ENCODE data around the gene CD3G.

GRCh38 chr11:118328745-118329144, 15.4 kb upstream of the CD3G start:
- TF ChIP-seq POLR2AphosphoS5 (IDR thresholded peaks at IDR 0.05; ENCODE audit: low read depth, low read length), result no peak
- TF ChIP-seq POLR2A (IDR thresholded peaks at IDR 0.05; ENCODE audit: low read depth, low read length), result no peak

Data from GM12892 (cell line).